GM23248 (cell line): ENCODE measurements around the gene RAB3IL1. TPM values are rescaled to one million over a fixed set of nuclear protein-coding genes. Genes with fewer than 3 reads are reported as not detected.

ENCODE experiments used
- DNase-seq: peaks from one replicate; pipeline ENCODE4 v3.0.0-alpha.2; 2015
- H2AFZ ChIP-seq: fragments of 200-600 bp; sonication (generic); 2 replicates; pipeline ENCODE4 v1.6.1; 2016; ENCODE audit warnings: antibody characterized with exemption
- H3F3A ChIP-seq: fragments of 200-600 bp; sonication (generic); 2 replicates; pipeline ENCODE4 v1.6.1; 2016; ENCODE audit warnings: mild to moderate bottlenecking, antibody characterized with exemption, mixed run types; ENCODE audit not compliant: insufficient read depth
- H3K27ac ChIP-seq: fragments of 200-600 bp; sonication (generic); 2 replicates; pipeline ENCODE4 v1.5.1; 2016; ENCODE audit warnings: mild to moderate bottlenecking
- H3K27me3 ChIP-seq: fragments of 200-600 bp; sonication (generic); replicated peaks from 2 replicates; pipeline ENCODE4 v1.6.1; 2016; ENCODE audit warnings: mild to moderate bottlenecking; ENCODE audit not compliant: insufficient read depth
- H3K36me3 ChIP-seq: fragments of 200-600 bp; sonication (generic); 2 replicates; pipeline ENCODE4 v1.6.1; 2016; ENCODE audit warnings: low read depth, mild to moderate bottlenecking
- H3K4me1 ChIP-seq: fragments of 200-600 bp; sonication (generic); 2 replicates; pipeline ENCODE4 v1.6.1; 2016; ENCODE audit warnings: mild to moderate bottlenecking; ENCODE audit not compliant: insufficient read depth
- H3K4me2 ChIP-seq: fragments of 200-600 bp; sonication (generic); one replicate; pipeline ENCODE4 v1.6.1; 2016; ENCODE audit warnings: mild to moderate bottlenecking; ENCODE audit not compliant: unreplicated experiment
- H3K4me3 ChIP-seq: fragments of 200-600 bp; sonication (generic); 2 replicates; pipeline ENCODE4 v1.5.1; 2016; ENCODE audit warnings: mild to moderate bottlenecking
- H3K79me2 ChIP-seq: fragments of 200-600 bp; sonication (generic); 2 replicates; pipeline ENCODE4 v1.6.1; 2016; ENCODE audit warnings: mild to moderate bottlenecking; ENCODE audit not compliant: insufficient read depth
- H3K9ac ChIP-seq: fragments of 200-600 bp; sonication (generic); 2 replicates; pipeline ENCODE4 v1.6.1; 2016; ENCODE audit warnings: mild to moderate bottlenecking
- H3K9me2 ChIP-seq: fragments of 200-600 bp; sonication (generic); 2 replicates; pipeline ENCODE4 v1.6.1; 2016; ENCODE audit warnings: mixed run types, mild to moderate bottlenecking, moderate library complexity; ENCODE audit not compliant: insufficient read depth
- H3K9me3 ChIP-seq: fragments of 200-600 bp; sonication (generic); one replicate; pipeline ENCODE4 v1.6.1; 2017; ENCODE audit warnings: low read depth
- H4K20me1 ChIP-seq: fragments of 200-600 bp; sonication (generic); 2 replicates; pipeline ENCODE4 v1.6.0; 2016; ENCODE audit not compliant: insufficient read depth
- EZH2 ChIP-seq: fragments of 200-600 bp; sonication (generic); IDR thresholded peaks from 2 replicates; pipeline ENCODE4 v1.6.1; 2018; ENCODE audit warnings: antibody characterized with exemption, mild to moderate bottlenecking; ENCODE audit not compliant: insufficient read depth, poor library complexity, severe bottlenecking
- EZH2phosphoT487 ChIP-seq: fragments of 200-600 bp; sonication (generic); IDR thresholded peaks from 2 replicates; pipeline ENCODE4 v1.6.1; 2018; ENCODE audit warnings: antibody characterized with exemption, moderate library complexity, mild to moderate bottlenecking, low read depth; ENCODE audit not compliant: insufficient read depth
- WGBS, 2 experiments: methylation state at CpG; one replicate each; pipeline ENCODE4 v1.1.6; 2015 to 2017; ENCODE audit warnings: low lambda C conversion rate in 2 of 2, low coverage in 1 of 2; ENCODE audit errors: missing lambda C conversion rate in 2 of 2; 5-methylcytosine and 5-hydroxymethylcytosine counted together
- in situ Hi-C: fragments of 300-500 bp; cut with MboI; formaldehyde crosslinking; loops from 2 replicates; pipeline ENCODE4 v1.15.0; 2020
- polyA plus RNA-seq: library from polyadenylated mRNA; unstranded; fragments of >200 nt; fragmentation: Nextera tagmentation; extraction: Ambion mirVana; gene quantifications from 2 replicates; pipeline ENCODE4 v1.2.1, GENCODE V29; 2016
- total RNA-seq: library from RNA; depleted of rRNA; stranded (reverse); fragments of >200 nt; shearing (Covaris generic); gene quantifications from 2 replicates; pipeline ENCODE4 v1.2.3, GENCODE V29; 2014

Gene RAB3IL1
- total and polyA plus RNA-seq, 2 experiments from 2014 or later = 3.3 to 6.6 TPM

DNA sequence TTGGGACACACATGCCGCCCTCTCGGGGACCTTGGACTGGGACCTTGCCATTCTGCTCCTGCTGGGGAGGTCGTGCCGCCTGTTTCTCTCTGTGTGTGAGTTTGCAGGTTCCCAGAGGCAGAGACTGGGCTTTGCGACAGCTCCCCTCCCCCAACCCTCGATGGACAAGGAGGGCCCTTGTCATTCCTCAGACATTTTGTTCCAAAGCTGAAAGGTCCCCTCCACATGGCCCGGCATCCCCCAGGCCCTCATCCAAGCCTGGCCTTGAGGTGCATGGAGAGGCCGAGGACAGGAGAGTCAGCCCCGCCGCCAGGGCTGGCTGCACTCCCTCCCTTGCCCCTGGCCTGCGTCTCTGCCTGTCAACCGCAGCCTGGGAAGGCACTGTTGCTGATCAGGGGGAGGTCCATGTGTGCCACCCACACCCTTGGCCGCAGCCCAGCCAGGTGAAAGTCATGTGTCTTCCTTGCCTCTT, 63.6 kb downstream of the RAB3IL1 start:
- no peaks in the 10 kb centered on the region for H3K36me3 ChIP-seq
- no peak overlapping the region for H3K4me3 ChIP-seq
- no peaks in the 10 kb centered on the region for H4K20me1 ChIP-seq
- in situ Hi-C loops = no loop called here
- no peaks in the 10 kb centered on the region for H3K9me3 ChIP-seq
- no peaks in the 10 kb centered on the region for H3K79me2 ChIP-seq
- no peaks in the 10 kb centered on the region for H3K4me1 ChIP-seq
- no peaks in the 10 kb centered on the region for H3K9me2 ChIP-seq
- H3K27ac ChIP-seq = no peak overlapping the region
- H3K27me3 ChIP-seq = no peaks in the 10 kb centered on the region
- H3K4me2 ChIP-seq = no peak overlapping the region
- H3F3A ChIP-seq = no peaks in the 10 kb centered on the region
- no peak overlapping the region for H3K9ac ChIP-seq
- DNase-seq = no peak
- TF ChIP-seq EZH2 = no peak
- TF ChIP-seq EZH2phosphoT487 = no peak
- 78 to 81% methylated on average over 11 to 13 of the region's 13 CpGs for WGBS, 2 experiments
- H2AFZ ChIP-seq = no peak overlapping the region

DNA sequence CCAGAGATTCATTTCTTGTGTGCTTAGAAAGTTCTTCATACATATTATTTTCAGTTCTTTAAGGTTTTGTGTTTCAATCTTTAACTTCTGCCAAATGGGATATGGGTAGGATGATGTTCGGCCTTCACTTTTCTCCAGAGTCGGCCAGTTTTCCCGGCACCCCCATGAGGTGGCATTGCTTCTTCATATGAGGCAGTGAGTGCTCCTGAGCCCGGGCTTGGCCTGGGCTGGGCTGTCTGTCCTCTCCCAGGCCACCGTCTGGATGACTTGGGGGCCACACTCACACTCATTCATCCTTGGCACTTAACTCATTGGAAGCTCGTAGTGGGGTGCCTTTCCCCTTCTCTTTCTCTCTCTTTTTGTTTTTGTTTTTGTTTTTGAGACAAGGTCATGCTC, 65.5 kb downstream of the RAB3IL1 start:
- no peak overlapping the region for H3K4me3 ChIP-seq
- no peak overlapping the region for H3K27ac ChIP-seq
- H3K79me2 ChIP-seq = no peaks in the 10 kb centered on the region
- H3K36me3 ChIP-seq = no peaks in the 10 kb centered on the region
- TF ChIP-seq EZH2phosphoT487 = no peak
- 94 to 99% methylated on average over 6 of the region's 6 CpGs for WGBS, 2 experiments
- no peaks in the 10 kb centered on the region for H3K9me3 ChIP-seq
- no peaks in the 10 kb centered on the region for H3K27me3 ChIP-seq
- in situ Hi-C loops = no loop called here
- no peaks in the 10 kb centered on the region for H3K4me1 ChIP-seq
- H3K9ac ChIP-seq = no peak overlapping the region
- no peak overlapping the region for H2AFZ ChIP-seq
- H3K9me2 ChIP-seq = no peaks in the 10 kb centered on the region
- no peak for DNase-seq
- H4K20me1 ChIP-seq = no peaks in the 10 kb centered on the region
- no peak overlapping the region for H3K4me2 ChIP-seq
- no peaks in the 10 kb centered on the region for H3F3A ChIP-seq

DNA sequence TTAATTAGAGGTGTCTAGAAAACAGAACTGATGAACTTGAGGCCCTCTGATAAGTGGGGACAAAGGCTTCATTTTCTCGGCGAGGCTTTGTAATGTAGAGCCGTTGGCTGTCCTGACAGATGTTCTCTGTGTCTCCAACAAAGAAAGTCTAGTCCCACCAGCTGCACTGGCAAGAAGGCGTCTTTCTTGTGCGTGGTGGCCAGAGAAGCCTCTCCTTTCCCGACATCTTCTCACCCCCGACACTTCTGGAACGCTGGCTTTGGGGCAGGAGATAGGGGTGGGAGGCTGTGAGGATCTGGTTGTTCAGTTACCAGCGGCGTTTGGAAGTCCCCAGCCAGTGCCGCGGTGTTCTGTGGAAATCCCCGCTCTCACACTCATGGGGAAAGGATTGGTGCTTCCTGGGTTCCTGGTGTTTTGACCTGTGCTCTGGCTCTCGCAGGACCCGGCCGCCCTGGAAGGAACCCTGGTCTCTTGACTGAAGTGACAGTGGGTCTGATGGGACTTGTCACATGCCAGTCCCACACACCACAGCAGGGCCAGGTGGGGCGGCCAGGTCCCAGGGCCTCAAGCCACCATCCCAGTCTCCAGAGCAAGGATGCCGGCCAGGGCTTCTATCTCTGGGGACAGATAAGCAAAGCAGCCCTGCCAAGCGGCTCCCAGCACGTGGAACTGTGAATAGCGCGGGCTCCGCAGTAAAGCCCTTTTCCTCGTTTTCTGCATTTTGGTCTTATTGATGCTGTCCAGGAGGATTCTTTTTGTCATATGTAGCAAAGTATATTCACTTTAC, 66.1 kb downstream of the RAB3IL1 start:
- Histone ChIP-seq H3K4me3 (no peak overlapping the region), H4K20me1 (no peaks in the 10 kb centered on the region), H3K4me1 (no peaks in the 10 kb centered on the region), H3F3A (no peaks in the 10 kb centered on the region), H3K4me2 (no peak overlapping the region), H3K36me3 (no peaks in the 10 kb centered on the region), H3K27ac (no peak overlapping the region), H3K9ac (no peak overlapping the region), H2AFZ (no peak overlapping the region), H3K79me2 (no peaks in the 10 kb centered on the region), H3K9me2 (no peaks in the 10 kb centered on the region), H3K27me3 (no peaks in the 10 kb centered on the region), H3K9me3 (no peaks in the 10 kb centered on the region)
- TF ChIP-seq EZH2phosphoT487 = no peak
- TF ChIP-seq EZH2 = no peak
- 94 to 96% methylated on average over 24 of the region's 24 CpGs for WGBS, 2 experiments
- in situ Hi-C loops = no loop called here
- DNase-seq = no peak

DNA sequence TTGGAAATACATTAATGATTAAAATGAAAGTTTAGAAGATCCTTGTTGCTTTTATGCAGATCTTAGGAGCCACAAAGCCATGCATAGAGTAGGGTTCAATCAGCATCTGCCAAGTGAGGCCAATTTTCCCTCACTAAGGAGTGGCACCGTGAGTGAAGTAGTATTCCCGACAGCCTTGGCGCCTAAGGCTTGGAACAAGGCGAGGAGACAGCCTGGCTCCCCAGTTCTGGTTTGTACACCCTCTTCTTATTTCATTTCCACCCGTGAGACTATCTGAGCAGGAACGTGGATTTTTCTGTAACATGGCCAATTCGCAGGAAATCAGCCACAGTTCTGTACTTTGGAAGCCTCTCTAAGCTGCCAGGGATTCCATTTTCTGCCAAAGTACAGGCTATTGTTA, 66.7 kb downstream of the RAB3IL1 start:
- no peak for DNase-seq
- no peaks in the 10 kb centered on the region for H3K79me2 ChIP-seq
- H3K27me3 ChIP-seq = no peaks in the 10 kb centered on the region
- H2AFZ ChIP-seq = no peak overlapping the region
- H3K4me2 ChIP-seq = no peak overlapping the region
- no peak for TF ChIP-seq EZH2phosphoT487
- no peak for TF ChIP-seq EZH2
- no peaks in the 10 kb centered on the region for H4K20me1 ChIP-seq
- 80% methylated on average over 7 of the region's 7 CpGs for WGBS, 2 experiments
- H3K4me3 ChIP-seq = no peak overlapping the region
- no peak overlapping the region for H3K9ac ChIP-seq
- H3K36me3 ChIP-seq = no peaks in the 10 kb centered on the region
- no peak overlapping the region for H3K27ac ChIP-seq
- no peaks in the 10 kb centered on the region for H3K4me1 ChIP-seq
- H3K9me2 ChIP-seq = no peaks in the 10 kb centered on the region
- H3F3A ChIP-seq = no peaks in the 10 kb centered on the region
- in situ Hi-C loops = no loop called here
- no peaks in the 10 kb centered on the region for H3K9me3 ChIP-seq
